GM12878 (cell line): ENCODE results near the gene CHD9. TPM values are rescaled to one million over a fixed set of nuclear protein-coding genes. Genes with fewer than 3 reads are reported as not detected.
A peak's percentile ranks its signal among the peaks of the same experiment; 100 is the strongest.

Source experiments
- ATAC-seq: fragments of 200-7000 bp; cut with Tn5 transposase; 3 replicates; pipeline ENCODE4 v1.9.1; 2020; ENCODE audit warnings: mild to moderate bottlenecking, moderate library complexity
- BruUV-seq: library from RNA; stranded (reverse); fragments of 400-500 nt; replicated peaks from 2 replicates; lab custom pipeline; 2021; lab: Mats Ljungman, UMichigan
- CTCF ChIA-PET: fragments of 300-600 bp; sonication (Branson Sonifier 250); formaldehyde crosslinking; extraction: SDS; loops from one replicate; lab custom pipeline; 2021; ENCODE audit warnings: inconsistent platforms; lab: Yijun Ruan, JAX
- POLR2A ChIA-PET: fragments of 350-600 bp; formaldehyde crosslinking; extraction: SDS; loops from one replicate; lab custom pipeline; 2021; ENCODE audit warnings: inconsistent platforms; lab: Charles Lee
- RAD21 ChIA-PET: fragments of 300-600 bp; sonication (Branson Sonifier 250); formaldehyde crosslinking; loops from one replicate; lab custom pipeline; 2023; ENCODE audit warnings: antibody characterized with exemption; ENCODE audit not compliant: unreplicated experiment; lab: Charles Lee
- SMC1A ChIA-PET: fragments of 300-600 bp; sonication (Branson Sonifier 250); formaldehyde crosslinking; loops from one replicate; lab custom pipeline; 2023; ENCODE audit not compliant: unreplicated experiment, uncharacterized antibody; lab: Charles Lee
- DNase-seq: peaks from one replicate; pipeline ENCODE4 v3.0.0-alpha.2; 2011; ENCODE audit warnings: low read depth, low spot score
- FAIRE-seq: peaks from 3 replicates; lab custom pipeline; 2011; peaks lifted over from hg19 to GRCh38; lab: Jason Lieb, UNC
- H2AFZ ChIP-seq: 2 replicates; pipeline ENCODE4 v1.6.0; 2011; ENCODE audit warnings: low read depth, low read length, control low read depth; ENCODE audit not compliant: control insufficient read depth
- H3K27ac ChIP-seq: 2 replicates; pipeline ENCODE4 v1.5.1; 2011; ENCODE audit warnings: control low read depth; ENCODE audit not compliant: control insufficient read depth, insufficient read depth
- H3K27me3 ChIP-seq, 2 experiments: replicated peaks in 1 of 2; 2 replicates each; pipeline versions ENCODE4 v1.6.0 to v1.6.1; 2011; ENCODE audit warnings: low read length in 1 of 2; ENCODE audit not compliant: control insufficient read depth in 2 of 2, insufficient read depth in 2 of 2
- H3K36me3 ChIP-seq, 2 experiments: 2 replicates each; pipeline ENCODE4 v1.5.1; 2011; ENCODE audit warnings: low read length in 1 of 2; ENCODE audit not compliant: control insufficient read depth in 2 of 2, insufficient read depth in 2 of 2
- H3K4me1 ChIP-seq: 2 replicates; pipeline ENCODE4 v1.6.1; 2011; ENCODE audit warnings: mild to moderate bottlenecking, low read length, moderate library complexity, mixed read lengths; ENCODE audit not compliant: control insufficient read depth, insufficient read depth
- H3K4me2 ChIP-seq: 2 replicates; pipeline ENCODE4 v1.6.0; 2011; ENCODE audit warnings: control low read depth; ENCODE audit not compliant: control insufficient read depth, insufficient read depth
- H3K4me3 ChIP-seq: fragments of 200-600 bp; sonication (generic); 2 replicates; pipeline ENCODE4 v1.5.1; 2016
- H3K79me2 ChIP-seq: 2 replicates; pipeline ENCODE4 v1.6.0; 2011; ENCODE audit warnings: low read length; ENCODE audit not compliant: control insufficient read depth, insufficient read depth
- H3K9ac ChIP-seq: 2 replicates; pipeline ENCODE4 v1.8.0; 2011; ENCODE audit warnings: low read length, control low read depth, mixed read lengths; ENCODE audit not compliant: control insufficient read depth, insufficient read depth
- H3K9me3 ChIP-seq: replicated peaks from 3 replicates; pipeline ENCODE4 v1.5.1; 2011; ENCODE audit warnings: mild to moderate bottlenecking, low read length; ENCODE audit not compliant: control insufficient read depth, insufficient read depth
- H4K20me1 ChIP-seq: 2 replicates; pipeline ENCODE4 v1.6.0; 2011; ENCODE audit not compliant: control insufficient read depth, insufficient read depth
- BCL11A ChIP-seq: IDR thresholded peaks from 2 replicates; pipeline ENCODE4 v1.6.1; 2011; ENCODE audit warnings: low read depth, low read length
- CHD4 ChIP-seq: fragments of 200-600 bp; sonication (generic); IDR thresholded peaks from 2 replicates; pipeline ENCODE4 v1.6.1; 2016; ENCODE audit warnings: mild to moderate bottlenecking
- EGR1 ChIP-seq, 2 experiments: IDR thresholded peaks; 1 replicate in 1 of 2; 2 replicates in 1 of 2; pipeline ENCODE4 v1.6.1; 2011 to 2012; ENCODE audit warnings: low read depth in 2 of 2, low read length in 2 of 2, borderline replicate concordance in 1 of 2, mild to moderate bottlenecking in 1 of 2, moderate library complexity in 1 of 2
- IKZF1 ChIP-seq: fragments of 450-650 bp; conservative IDR thresholded peaks from 2 replicates; pipeline ENCODE4 v1.6.1; 2017; ENCODE audit warnings: antibody characterized with exemption, mild to moderate bottlenecking
- IKZF2 ChIP-seq, 2 experiments: fragments of 450-650 bp; IDR thresholded peaks; 2 replicates each; pipeline ENCODE4 v1.6.1; 2017; ENCODE audit warnings: mild to moderate bottlenecking in 2 of 2, moderate library complexity in 2 of 2
- IRF4 ChIP-seq: IDR thresholded peaks from 2 replicates; pipeline ENCODE4 v1.6.1; 2011; ENCODE audit warnings: low read depth, low read length
- JUNB ChIP-seq: IDR thresholded peaks from 2 replicates; pipeline ENCODE4 v1.6.1; 2016; ENCODE audit warnings: antibody characterized with exemption, mild to moderate bottlenecking
- MLLT1 ChIP-seq: fragments of 450-650 bp; IDR thresholded peaks from 2 replicates; pipeline ENCODE4 v1.6.1; 2016; ENCODE audit warnings: mild to moderate bottlenecking
- NFIC ChIP-seq: IDR thresholded peaks from 2 replicates; pipeline ENCODE4 v1.6.1; 2012; ENCODE audit warnings: low read depth, mild to moderate bottlenecking, inconsistent platforms, low read length, moderate library complexity
- NRF1 ChIP-seq: conservative IDR thresholded peaks from 2 replicates; pipeline ENCODE4 v1.6.1; 2011; ENCODE audit warnings: mild to moderate bottlenecking, low read depth, low read length, improper control_type of control experiment
- RAD51 ChIP-seq: fragments of 450-650 bp; IDR thresholded peaks from 2 replicates; pipeline ENCODE4 v1.6.1; 2016; ENCODE audit warnings: moderate library complexity, mild to moderate bottlenecking, inconsistent platforms
- RELB ChIP-seq: fragments of 450-650 bp; IDR thresholded peaks from 2 replicates; pipeline ENCODE4 v1.6.1; 2017; ENCODE audit warnings: low read depth, mild to moderate bottlenecking, moderate library complexity
- RUNX3 ChIP-seq: IDR thresholded peaks from 2 replicates; pipeline ENCODE4 v1.6.1; 2012; ENCODE audit warnings: low read length, inconsistent platforms
- STAT1 ChIP-seq: fragments of 450-650 bp; conservative IDR thresholded peaks from 2 replicates; pipeline ENCODE4 v1.6.1; 2014; ENCODE audit warnings: antibody characterized with exemption, mild to moderate bottlenecking
- WGBS: methylation state at CpG from one replicate; pipeline ENCODE4 v1.1.6; 2016; ENCODE audit warnings: low lambda C conversion rate; ENCODE audit not compliant: insufficient replicate concordance, insufficient coverage; ENCODE audit errors: missing lambda C conversion rate; 5-methylcytosine and 5-hydroxymethylcytosine counted together
- in situ Hi-C: fragments of 300-500 bp; cut with MboI; formaldehyde crosslinking; loops from 9 replicates; pipeline ENCODE4 v1.14.3; 2018; ENCODE audit warnings: mixed read lengths
- intact Hi-C: fragments of 100-400 bp; cut with micrococcal nuclease; formaldehyde crosslinking; loops from one replicate; pipeline ENCODE4 v1.14.2; 2022; ENCODE audit not compliant: unreplicated experiment
- polyA plus RNA-seq, 11 experiments: library from polyadenylated mRNA; depleted of rRNA in 4 of 11; unstranded in 6 of 11; stranded (reverse) in 5 of 11; fragments of >200 nt; fragmentation: Nextera tagmentation in 4 of 11; fragmentation: Illumina TruSeq in 1 of 11; extraction: Ambion mirVana in 4 of 11; extraction: Trizol in 1 of 11; gene quantifications; 1 replicate in 1 of 11; 2 replicates in 10 of 11; pipeline versions ENCODE4 v1.2.1 to v1.2.3, GENCODE V29; 2011 to 2016; ENCODE audit warnings: inconsistent platforms in 2 of 11, missing spikeins in 2 of 11, low read depth in 1 of 11
- total RNA-seq, 4 experiments: library from RNA; depleted of rRNA in 3 of 4; stranded (reverse); fragments of >200 nt in 3 of 4; fragmentation: Illumina TruSeq in 1 of 4; extraction: Trizol in 1 of 4; gene quantifications; 2 replicates each; pipeline versions ENCODE4 v1.2.1 to v1.2.3, GENCODE V29; 2013 to 2021

The CHD9 gene
- total and polyA plus RNA-seq, 10 of the 15 experiments (the other 5 are each of a cell fraction or from before 2014, with no cell fraction given) = 29.2 to 95.7 (median 54.3) TPM

- TF ChIP-seq RUNX3 (peak; percentile 94), MLLT1 (peak; percentile 54; the same call in 1 of the 2 replicates), RELB (peak; percentile 73; the same call in 1 of the 2 replicates), STAT1 (no peak), NRF1 (no peak)
- TF ChIP-seq, all 136 proteins: peak for 18
Measured at GRCh38 chr16:53068423-53068833, 13.6 kb downstream of the CHD9 start (continued).

GRCh38 chr16:53069772-53070171, 15.0 kb downstream of the CHD9 start:
- Histone ChIP-seq H3K4me3 (no peak overlapping the region), H3K9me3 (peaks cover 5% of the 10 kb centered on the region; the same call in 2 of the 3 replicates), H2AFZ (no peak overlapping the region), H3K27me3 (no peaks in the 10 kb centered on the region), H3K79me2 (peaks cover 59% of the 10 kb centered on the region), H3K4me2 (no peak overlapping the region), H3K4me1 (peaks cover 75% of the 10 kb centered on the region), H3K36me3 (peaks cover 0 to 4% of the 10 kb centered on the region in 2 experiments; a peak in 1 of 4 replicates), H3K9ac (no peak overlapping the region), H3K27ac (peak overlapping the region; percentile 38), H4K20me1 (no peaks in the 10 kb centered on the region)
- DNase-seq (no peak), FAIRE-seq (peak; percentile 65), ATAC-seq (peak; percentile 3; the same call in 2 of the 3 replicates)
- 0 out of 2 replicates have a peak, but pooled peaks have one; percentile 6 for TF ChIP-seq BCL11A
- TF ChIP-seq EGR1 (IDR thresholded peaks at IDR 0.05; ENCODE audit: borderline replicate concordance in 1 of 2, low read depth in 2 of 2, low read length in 2 of 2) = no peak
- peak; percentile 49 for TF ChIP-seq NFIC
- TF ChIP-seq RAD51 = no peak
- TF ChIP-seq MLLT1 = 0 out of 2 replicates have a peak, but pooled peaks have one; percentile 21
- 0 out of 2 replicates have a peak, but pooled peaks have one; percentile 15 for TF ChIP-seq IRF4
- peak; percentile 23; the same call in 1 of the 2 replicates for TF ChIP-seq JUNB
- TF ChIP-seq CHD4 = no peak
- TF ChIP-seq IKZF2 (IDR thresholded peaks at IDR 0.05) = peak in 1 of 2 experiments; percentile 32; a peak in 1 of 4 replicates
- TF ChIP-seq RUNX3 = peak; percentile 91
- TF ChIP-seq IKZF1 = 0 out of 2 replicates have a peak, but pooled peaks have one; percentile 13
- ChIA-PET RAD21 (interaction anchor here (1.3 to 2.3 kb wide), 3 partner anchors 9 to 139 kb away, joined by 4 to 5 read pairs (median 4); no protein-coding TSS in a partner anchor), POLR2A (interaction anchor here (1.7 kb wide), 1 partner anchor 11 kb away, joined by 11 read pairs; no protein-coding TSS in a partner anchor), SMC1A (interaction anchor here (1.6 to 19.1 kb wide), 5 partner anchors 9 to 30 kb away, joined by 5 to 270 read pairs (median 16); partner anchors contain the start of gene CHD9), CTCF (interaction anchor here (1.3 kb wide), 2 partner anchors 10 to 16 kb away, joined by 4 to 5 read pairs; no protein-coding TSS in a partner anchor)
- BruUV-seq = no TSS peak
- in situ Hi-C loops = loop anchor here (10.0 kb wide), 1 partner anchor 375 kb away; no protein-coding TSS in a partner anchor
- 14% methylated on average over 2 of the region's 2 CpGs for WGBS
- intact Hi-C loops = no loop called here
